T1000 (cell line): ENCODE results near the gene PIRT.
"Not testable (repeated sequence)": the region's sequence is repeated elsewhere in the genome, so short reads cannot be mapped to it uniquely, and the experiment has no call there.

Experiments
- DNase-seq: peaks from one replicate; lab custom pipeline; 2025; ENCODE audit warnings: mixed read lengths; lab: John Stamatoyannopoulos, UW

PIRT gene

DNA sequence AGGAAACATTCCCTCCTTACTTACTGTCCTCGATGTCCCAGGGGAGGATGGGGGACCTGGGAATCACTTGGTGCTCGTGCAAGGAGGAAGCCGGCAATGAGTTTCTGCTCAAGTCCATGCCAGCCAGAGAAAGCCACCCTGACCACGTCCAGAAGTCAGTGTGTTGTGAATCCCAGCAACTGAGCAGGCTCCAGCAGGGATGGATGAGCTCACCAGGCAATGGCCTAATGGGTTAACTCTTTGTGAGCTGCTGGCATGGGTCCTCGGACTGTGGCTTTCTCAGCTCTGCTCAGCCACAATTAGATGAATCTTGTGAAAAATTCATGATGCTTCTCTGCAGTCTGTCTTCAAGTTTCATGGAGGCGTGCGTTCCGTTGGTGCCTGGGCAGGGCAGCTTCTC is at the start of gene PIRT:
Gene PIRT, minus strand, starts transcription at position 167 of the 400 bp plus-strand sequence. CDS start 12,442 bp downstream, outside the sequence.
- DNase-seq, result no peak

- DNase-seq, result no peak
These were observed 44.1 kb upstream of the PIRT start for GRCh38 chr17:10881959-10882358.

DNA sequence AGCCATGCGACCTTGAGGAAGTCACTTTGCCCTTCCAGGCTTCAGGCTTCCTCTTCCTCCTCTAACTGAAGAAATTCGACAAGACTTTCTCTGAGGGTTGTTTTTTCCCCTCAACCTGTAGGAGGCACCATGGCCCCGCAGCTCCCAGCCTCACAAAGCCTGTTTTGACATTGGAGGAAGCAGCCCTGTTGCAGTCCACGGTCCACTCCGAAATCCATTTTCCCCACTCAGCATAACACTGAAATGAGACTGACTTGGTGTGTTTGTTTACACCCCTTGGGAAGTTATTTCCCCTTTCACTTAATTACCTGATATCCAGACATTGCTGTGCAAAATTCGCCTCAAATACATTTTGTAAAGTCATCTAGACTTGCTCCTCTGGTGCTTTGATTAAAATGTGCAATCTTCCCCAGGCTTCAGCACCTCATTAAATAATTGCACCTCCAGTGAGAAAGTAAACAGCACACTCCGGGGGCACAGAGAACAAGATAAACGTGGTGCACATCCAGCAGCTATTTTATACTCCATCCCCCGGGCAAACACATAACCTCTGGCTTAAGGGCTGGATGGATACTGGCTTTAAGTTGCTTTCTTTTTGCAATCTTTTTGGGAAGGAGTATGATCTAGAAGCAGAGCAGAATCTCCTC is 41.4 kb upstream of the PIRT start:
- no peak for DNase-seq

- DNase-seq, result no peak
These were observed 38.2 kb upstream of the PIRT start for GRCh38 chr17:10875984-10876555.

DNA sequence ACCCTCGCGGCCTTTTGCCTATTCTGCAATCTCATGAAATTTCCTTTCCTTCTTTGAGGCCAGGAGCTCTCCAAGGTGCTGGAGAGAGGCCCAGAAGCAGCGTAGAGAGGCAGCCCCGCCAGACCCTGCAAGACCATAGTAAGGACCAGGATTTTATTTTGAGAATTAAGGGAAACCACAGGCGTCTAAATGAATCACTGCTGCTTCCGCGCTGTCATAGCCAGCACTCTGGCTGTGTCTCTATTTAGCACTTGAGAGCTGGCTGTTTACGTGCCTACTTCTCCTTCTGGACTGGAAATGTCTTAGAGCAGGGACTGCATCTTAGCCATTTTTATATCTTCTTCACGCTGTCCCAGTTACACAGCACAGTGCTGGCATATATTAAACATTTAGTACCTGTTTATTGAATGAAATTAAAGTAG is 37.6 kb upstream of the PIRT start:
- no peak for DNase-seq

DNA sequence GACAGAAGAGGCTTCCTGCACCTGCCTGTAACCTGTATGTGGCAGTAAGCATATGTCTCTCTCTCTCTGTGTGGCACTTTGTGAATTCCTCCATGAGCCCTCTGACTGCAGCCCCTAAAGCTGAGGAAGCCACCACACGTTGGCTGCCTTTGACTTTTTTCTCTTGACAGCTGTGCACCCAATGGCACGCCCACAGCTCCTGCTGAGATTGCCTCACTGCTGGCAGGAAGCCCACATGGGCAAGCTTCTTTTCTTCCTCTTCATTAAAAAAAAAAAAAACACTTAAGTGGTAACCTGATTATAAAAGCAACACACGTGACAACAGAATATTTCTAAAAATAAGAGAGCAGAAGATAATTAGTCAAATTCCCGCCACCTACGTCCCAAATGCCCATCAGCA is 34.0 kb upstream of the PIRT start:
- DNase-seq, result no peak

DNA sequence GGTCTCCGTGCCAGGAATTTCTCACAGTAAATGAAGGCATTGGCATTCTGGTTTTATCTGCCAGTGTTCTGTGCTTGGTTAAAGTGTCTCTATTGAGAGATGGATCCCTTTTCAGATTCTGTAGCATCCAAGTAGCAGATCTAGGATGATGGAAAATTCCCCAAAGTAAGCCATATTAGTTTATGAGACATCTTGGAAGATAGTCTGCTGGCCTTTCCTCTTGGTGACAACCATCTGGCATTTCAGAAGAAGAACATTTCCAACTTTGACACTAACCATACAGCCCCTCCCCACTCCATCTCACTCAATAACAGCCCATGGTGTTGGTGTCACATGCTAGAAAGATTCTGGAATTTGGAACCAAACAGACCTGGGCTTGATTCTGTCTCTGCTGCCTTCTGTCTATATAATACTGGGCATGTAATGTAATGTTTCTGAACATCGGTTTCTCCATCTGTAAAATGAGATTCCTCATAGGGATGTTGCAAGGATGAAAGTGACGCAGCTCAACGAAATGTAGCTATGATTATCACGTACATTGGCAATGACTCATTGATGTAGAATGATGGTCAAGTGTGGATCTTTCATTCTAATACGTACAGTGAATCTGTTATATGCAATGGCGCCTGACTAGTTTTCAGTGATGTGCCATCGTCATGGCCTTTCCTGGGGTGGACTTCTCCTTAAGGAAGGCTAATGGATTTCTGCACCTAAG is 32.6 kb upstream of the PIRT start:
- no peak for DNase-seq

DNA sequence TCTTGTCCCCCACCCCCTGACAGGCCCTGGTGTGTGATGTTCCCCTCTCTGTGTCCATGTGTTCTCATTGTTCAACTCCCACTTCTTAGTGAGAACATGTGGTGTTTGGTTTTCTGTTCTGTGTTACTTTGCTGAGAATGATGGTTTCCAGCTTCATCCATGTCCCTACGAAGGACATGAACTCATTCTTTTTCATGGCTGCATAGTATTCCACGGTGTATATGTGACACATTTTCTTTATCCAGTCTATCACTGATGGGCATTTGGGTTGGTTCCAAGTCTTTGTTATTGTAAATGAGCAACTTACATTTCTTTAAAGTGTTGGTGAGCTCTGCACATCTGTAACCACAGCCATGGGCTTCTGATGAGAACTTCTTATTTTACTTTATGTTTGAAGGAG is 30.9 kb upstream of the PIRT start:
- not testable (repeated sequence) for DNase-seq

DNA sequence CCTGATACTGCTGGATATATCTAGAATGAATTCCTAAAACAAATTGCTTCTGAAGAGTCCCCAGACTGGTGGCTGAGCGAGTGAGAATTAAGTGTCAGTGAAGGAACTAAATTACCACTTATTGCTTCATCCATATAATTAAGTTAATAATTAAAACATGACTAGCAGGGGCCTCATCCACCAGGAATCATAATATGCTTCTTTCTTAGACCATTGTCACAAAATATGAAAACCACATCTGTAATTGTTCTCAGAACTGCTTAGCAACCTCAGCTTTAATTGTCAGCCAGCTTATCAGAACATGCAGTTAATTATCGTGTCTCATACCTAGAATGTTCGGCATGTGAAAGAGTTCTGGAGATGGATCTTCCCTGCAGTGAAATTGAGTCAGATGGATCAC is 21.2 kb upstream of the PIRT start:
- no peak for DNase-seq

GRCh38 chr17:10857976-10858375 is 20.1 kb upstream of the PIRT start:
- DNase-seq, result no peak

GRCh38 chr17:10846636-10847035 is 8.7 kb upstream of the PIRT start:
- not testable (repeated sequence) for DNase-seq

DNA sequence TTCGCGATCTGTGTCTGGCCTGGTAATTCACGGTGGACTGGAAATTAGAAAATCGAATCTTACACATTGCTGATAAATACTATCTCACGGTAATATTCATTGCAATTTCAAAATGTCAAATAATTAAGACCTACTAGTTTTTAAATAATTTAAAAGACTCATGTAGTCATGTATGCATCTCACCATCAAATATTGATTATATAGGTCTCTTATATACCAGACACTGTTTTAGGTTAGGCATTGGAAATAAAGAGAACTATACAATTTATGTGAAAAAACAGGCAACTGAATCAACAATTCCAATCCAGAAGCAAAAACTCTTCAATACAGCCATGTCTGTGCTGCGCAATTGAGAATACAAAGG is 7.5 kb upstream of the PIRT start:
- DNase-seq, result no peak

DNA sequence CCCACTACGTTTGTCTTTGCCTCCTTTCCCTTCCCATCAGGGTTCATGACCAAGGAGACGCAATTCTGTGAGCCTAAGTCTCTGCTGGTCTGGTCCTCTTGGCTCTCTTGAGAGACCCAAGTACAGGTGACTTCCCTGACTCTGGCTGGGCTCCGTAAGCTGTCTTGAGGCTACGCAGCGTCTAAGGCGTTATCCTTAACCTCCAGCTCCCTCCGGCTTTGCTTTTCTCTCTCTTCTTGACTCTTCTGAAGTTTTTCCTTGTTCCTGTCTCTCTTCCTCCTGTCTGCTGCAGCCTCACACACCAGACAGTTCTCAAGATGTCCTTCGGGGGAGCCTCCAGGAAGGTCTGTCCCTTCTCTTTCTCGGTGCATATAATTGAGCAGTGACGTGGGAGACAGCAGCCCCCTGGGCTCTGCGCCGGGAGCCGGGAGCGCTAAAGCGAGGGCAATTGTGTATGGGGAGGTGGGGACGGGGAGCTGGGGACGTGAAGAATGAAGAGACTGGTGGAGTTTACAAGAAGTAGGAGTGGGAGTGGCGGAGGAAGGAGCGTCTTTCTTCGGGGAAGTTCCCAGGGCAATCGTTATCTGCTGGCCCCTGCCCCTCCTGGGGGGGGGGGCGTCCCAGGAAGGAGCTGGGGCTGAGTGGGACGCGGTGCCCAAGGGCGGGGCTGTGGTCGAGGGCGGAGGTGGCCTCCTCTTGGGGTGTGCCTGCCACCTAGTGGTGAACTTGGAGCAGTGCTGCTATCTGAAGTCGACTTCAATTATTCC is 6.9 kb upstream of the PIRT start:
- DNase-seq, result no peak

DNA sequence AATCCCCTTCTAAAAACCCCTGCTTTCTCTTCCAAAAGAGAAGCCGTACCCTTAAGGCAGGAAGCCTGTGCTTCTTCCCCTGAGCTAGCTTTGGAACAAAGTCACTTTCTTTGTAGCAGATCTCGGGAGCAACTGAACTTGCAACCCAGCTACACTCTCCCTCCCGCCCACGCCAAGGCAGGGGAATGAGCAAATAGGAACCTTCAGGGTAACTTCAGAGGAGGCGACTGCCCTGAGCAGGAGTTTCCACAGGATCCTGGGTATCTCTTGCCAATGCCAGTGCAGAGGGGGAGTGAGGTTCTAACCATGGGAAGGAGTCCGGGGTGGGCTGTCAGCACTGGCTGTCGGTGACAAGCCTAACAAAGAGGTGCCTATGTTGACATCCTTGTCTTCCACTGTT is 5.9 kb upstream of the PIRT start:
- DNase-seq, result no peak

DNA sequence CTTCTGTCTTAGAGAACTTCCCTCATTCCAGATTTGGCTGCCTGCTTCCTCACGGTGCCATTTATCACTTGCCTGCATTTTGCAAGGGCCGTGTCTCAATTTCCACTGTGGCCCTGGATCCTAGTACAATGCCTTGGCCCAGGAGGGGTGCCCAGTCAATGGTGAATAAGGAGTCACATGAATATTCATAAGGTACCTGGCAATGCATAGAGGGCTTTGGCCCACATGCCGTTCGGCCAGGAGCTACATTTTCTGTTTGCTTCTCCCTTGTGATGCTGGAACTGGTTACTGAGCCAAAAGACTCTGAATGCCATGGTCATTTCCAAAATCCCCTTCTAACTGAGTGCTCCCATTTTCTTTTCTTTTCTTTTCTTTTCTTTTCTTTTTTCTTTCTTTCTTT is 4.8 kb upstream of the PIRT start:
- DNase-seq, result no peak

GRCh38 chr17:10838682-10839081 is 795 bp upstream of the PIRT start:
- DNase-seq, result no peak

GRCh38 chr17:10836966-10837590 is 809 bp downstream of the PIRT start:
- DNase-seq, result no peak

DNA sequence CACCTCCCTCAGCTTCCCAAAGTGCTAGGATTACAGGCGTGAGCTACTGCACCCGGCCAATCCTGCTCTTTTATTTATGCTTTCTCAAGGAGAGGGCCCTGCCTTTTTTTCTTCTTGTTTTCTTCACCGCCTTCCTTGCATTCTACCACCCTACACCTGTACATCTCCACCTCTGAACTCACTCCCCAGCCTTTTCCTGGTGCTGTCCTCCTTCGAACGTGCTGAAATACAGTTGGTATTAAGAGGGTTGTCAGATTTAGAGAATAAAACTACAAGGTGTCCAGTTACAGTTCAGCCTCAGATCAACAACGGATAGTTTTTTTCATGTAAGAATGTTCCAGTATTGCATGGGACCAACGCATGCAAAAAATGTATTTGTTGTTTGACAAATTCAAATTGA is 1.7 kb downstream of the PIRT start:
- DNase-seq, result no peak

- DNase-seq, result no peak
These were observed 6.2 kb downstream of the PIRT start for GRCh38 chr17:10831696-10832095.

DNA sequence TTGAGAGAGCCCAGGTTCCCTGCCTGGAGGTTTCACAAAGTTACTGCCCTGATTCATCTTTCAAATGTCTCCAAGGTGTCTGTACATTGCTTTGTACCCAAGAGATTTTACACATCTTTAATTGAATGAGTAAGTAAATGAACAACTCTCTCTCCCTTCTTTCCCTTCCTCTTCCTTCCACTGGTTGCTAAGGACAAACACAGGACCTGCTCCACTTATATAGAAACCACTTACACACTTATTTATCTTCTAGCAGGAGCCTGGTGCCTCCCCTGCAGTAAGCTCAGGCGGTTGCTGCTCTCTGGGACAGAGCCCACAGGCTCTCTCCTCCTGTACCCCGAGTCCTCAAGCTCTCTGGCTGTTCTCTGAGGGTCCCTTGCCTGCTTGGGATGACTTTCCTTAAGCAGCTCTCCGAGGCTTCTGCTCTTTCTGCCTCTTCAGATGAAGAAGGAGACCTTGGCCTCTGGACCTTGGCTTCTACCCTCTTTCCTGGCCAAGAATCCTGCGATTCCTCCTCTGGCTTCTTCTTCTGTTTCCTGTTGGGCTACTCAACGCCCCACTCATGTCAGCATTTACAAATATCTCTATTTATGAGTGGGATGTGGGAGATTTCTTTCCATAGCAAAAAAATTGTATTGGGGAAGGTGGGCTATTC is 9.9 kb downstream of the PIRT start:
- no peak for DNase-seq

- DNase-seq, result no peak
These were observed 13.0 kb downstream of the PIRT start for GRCh38 chr17:10824874-10825273.

DNA sequence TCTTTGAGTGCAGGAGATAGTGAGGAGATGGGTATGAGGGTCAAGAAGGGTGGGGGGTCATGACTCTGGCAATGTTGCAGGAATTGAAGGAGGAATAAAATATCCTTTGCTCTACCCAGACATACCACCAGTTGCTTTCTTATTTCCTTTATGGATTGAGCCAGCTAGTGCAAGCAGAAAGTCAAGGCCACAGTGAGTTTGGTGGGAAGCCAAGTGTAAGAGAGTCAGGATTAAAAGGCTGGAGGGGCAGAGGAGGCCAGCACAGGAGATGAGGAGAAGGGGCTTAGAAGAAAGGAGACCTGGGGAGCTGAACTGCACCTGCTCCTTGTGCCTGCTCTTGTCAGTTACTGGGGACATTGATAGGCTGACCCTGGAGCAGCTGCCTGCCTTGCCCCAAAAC is 16.1 kb downstream of the PIRT start:
- no peak for DNase-seq
